IPS-18a (cell line): ENCODE results near the gene JAK3.

Experiments used
- H3K27ac ChIP-seq: one replicate; pipeline ENCODE4 v1.5.1; 2013; ENCODE audit warnings: low read length
- H3K27me3 ChIP-seq: one replicate; pipeline ENCODE4 v1.6.1; 2013; ENCODE audit warnings: mild to moderate bottlenecking, low read length; ENCODE audit not compliant: control insufficient read depth, insufficient read depth
- H3K36me3 ChIP-seq: one replicate; pipeline ENCODE4 v1.6.1; 2013; ENCODE audit warnings: low read depth, low read length; ENCODE audit not compliant: control insufficient read depth
- H3K4me1 ChIP-seq: one replicate; pipeline ENCODE4 v1.6.1; 2013; ENCODE audit warnings: low read depth, low read length; ENCODE audit not compliant: control insufficient read depth
- H3K4me3 ChIP-seq: one replicate; pipeline ENCODE4 v1.5.1; 2013; ENCODE audit warnings: low read length
- H3K9ac ChIP-seq: one replicate; pipeline ENCODE4 v1.6.1; 2013; ENCODE audit warnings: mild to moderate bottlenecking, low read length, moderate library complexity
- H3K9me3 ChIP-seq: one replicate; pipeline ENCODE4 v1.6.1; 2013; ENCODE audit warnings: low read depth, low read length; ENCODE audit not compliant: control insufficient read depth

JAK3 gene

GRCh38 chr19:17846146-17846545 is 1.6 kb downstream of the JAK3 start:
- Histone ChIP-seq H3K27me3 (peaks cover 14% of the 10 kb centered on the region), H3K4me1 (no peaks in the 10 kb centered on the region), H3K9ac (no peak overlapping the region), H3K4me3 (no peak overlapping the region), H3K27ac (no peak overlapping the region), H3K9me3 (no peaks in the 10 kb centered on the region), H3K36me3 (no peaks in the 10 kb centered on the region)

GRCh38 chr19:17843908-17844490 is 3.8 kb downstream of the JAK3 start:
- H3K9me3 ChIP-seq: no peaks in the 10 kb centered on the region
- H3K36me3 ChIP-seq: no peaks in the 10 kb centered on the region
- H3K4me3 ChIP-seq: no peak overlapping the region
- no peak overlapping the region for H3K9ac ChIP-seq
- H3K4me1 ChIP-seq: no peaks in the 10 kb centered on the region
- H3K27ac ChIP-seq: no peak overlapping the region
- peaks cover 27% of the 10 kb centered on the region for H3K27me3 ChIP-seq

GRCh38 chr19:17843292-17843827 is 4.4 kb downstream of the JAK3 start:
- H3K27ac ChIP-seq: no peak overlapping the region
- no peaks in the 10 kb centered on the region for H3K4me1 ChIP-seq
- H3K4me3 ChIP-seq: no peak overlapping the region
- H3K36me3 ChIP-seq: no peaks in the 10 kb centered on the region
- peaks cover 23% of the 10 kb centered on the region for H3K27me3 ChIP-seq
- no peaks in the 10 kb centered on the region for H3K9me3 ChIP-seq
- H3K9ac ChIP-seq: no peak overlapping the region

GRCh38 chr19:17842663-17843291 is 5.0 kb downstream of the JAK3 start:
- Histone ChIP-seq H3K27ac (no peak overlapping the region), H3K4me1 (no peaks in the 10 kb centered on the region), H3K4me3 (peak overlapping the region; percentile 70), H3K9ac (peak overlapping the region; percentile 59), H3K27me3 (peaks cover 17% of the 10 kb centered on the region), H3K9me3 (no peaks in the 10 kb centered on the region), H3K36me3 (no peaks in the 10 kb centered on the region)

GRCh38 chr19:17841810-17842662 is 5.7 kb downstream of the JAK3 start:
- H3K36me3 ChIP-seq: no peaks in the 10 kb centered on the region
- peak overlapping the region; percentile 70 for H3K4me3 ChIP-seq
- H3K27ac ChIP-seq: no peak overlapping the region
- peaks cover 17% of the 10 kb centered on the region for H3K27me3 ChIP-seq
- peak overlapping the region; percentile 59 for H3K9ac ChIP-seq
- H3K9me3 ChIP-seq: no peaks in the 10 kb centered on the region
- no peaks in the 10 kb centered on the region for H3K4me1 ChIP-seq

- Histone ChIP-seq H3K36me3 (no peaks in the 10 kb centered on the region), H3K27ac (no peak overlapping the region), H3K27me3 (peaks cover 17% of the 10 kb centered on the region), H3K9me3 (no peaks in the 10 kb centered on the region), H3K4me3 (peak overlapping the region; percentile 70), H3K4me1 (no peaks in the 10 kb centered on the region), H3K9ac (no peak overlapping the region)
Observed at GRCh38 chr19:17841371-17841809, 6.4 kb downstream of the JAK3 start.

- Histone ChIP-seq H3K9me3 (no peaks in the 10 kb centered on the region), H3K4me3 (no peak overlapping the region), H3K27ac (no peak overlapping the region), H3K9ac (no peak overlapping the region), H3K4me1 (no peaks in the 10 kb centered on the region), H3K27me3 (peaks cover 17% of the 10 kb centered on the region), H3K36me3 (no peaks in the 10 kb centered on the region)
Observed at GRCh38 chr19:17840019-17840418, 7.8 kb downstream of the JAK3 start.

- H3K9ac ChIP-seq: no peak overlapping the region
- H3K4me1 ChIP-seq: no peaks in the 10 kb centered on the region
- no peaks in the 10 kb centered on the region for H3K36me3 ChIP-seq
- peaks cover 17% of the 10 kb centered on the region for H3K27me3 ChIP-seq
- H3K27ac ChIP-seq: no peak overlapping the region
- no peaks in the 10 kb centered on the region for H3K9me3 ChIP-seq
- H3K4me3 ChIP-seq: no peak overlapping the region
Observed at GRCh38 chr19:17837972-17838371, 9.8 kb downstream of the JAK3 start.

GRCh38 chr19:17836530-17836929 is 11.3 kb downstream of the JAK3 start:
- Histone ChIP-seq H3K4me1 (no peaks in the 10 kb centered on the region), H3K36me3 (no peaks in the 10 kb centered on the region), H3K4me3 (no peak overlapping the region), H3K27me3 (peaks cover 12% of the 10 kb centered on the region), H3K9ac (no peak overlapping the region), H3K27ac (no peak overlapping the region), H3K9me3 (no peaks in the 10 kb centered on the region)

GRCh38 chr19:17835182-17836006 is 12.4 kb downstream of the JAK3 start:
- H3K36me3 ChIP-seq: no peaks in the 10 kb centered on the region

More at GRCh38 chr19:17835182-17836006, 12.4 kb downstream of the JAK3 start:
- Histone ChIP-seq H3K27ac (no peak overlapping the region), H3K4me1 (no peaks in the 10 kb centered on the region), H3K27me3 (peaks cover 6% of the 10 kb centered on the region), H3K9ac (no peak overlapping the region), H3K4me3 (no peak overlapping the region), H3K9me3 (no peaks in the 10 kb centered on the region)
